Effector memory CD8-positive, alpha-beta T cell (primary cell): ENCODE measurements around the gene EGFL6.
"Not testable (repeated sequence)": the region's sequence is repeated elsewhere in the genome, so short reads cannot be mapped to it uniquely, and the experiment has no call there.

Experiments
- ATAC-seq: fragments of 150-1000 bp; cut with Tn5 transposase; replicated peaks from 2 replicates; pipeline ENCODE4 v1.10.0; 2021; ENCODE audit warnings: mild to moderate bottlenecking, moderate library complexity
- DNase-seq, 3 experiments: peaks; one replicate each; pipeline ENCODE4 v3.0.0; 2021
- H3K27ac Mint-ChIP-seq, 2 donors: one replicate each; pipeline ENCODE4 v1.8.0; 2022; ENCODE audit warnings: mild to moderate bottlenecking in 2 of 2, mixed read lengths in 2 of 2, moderate library complexity in 2 of 2
- H3K27me3 Mint-ChIP-seq, 2 donors: one replicate each; pipeline ENCODE4 v1.8.0; 2022; ENCODE audit warnings: mixed read lengths in 2 of 2
- H3K36me3 Mint-ChIP-seq: one replicate; pipeline ENCODE4 v1.8.0; 2022; ENCODE audit warnings: mild to moderate bottlenecking, moderate library complexity, mixed read lengths; ENCODE audit not compliant: insufficient read depth
- H3K4me1 Mint-ChIP-seq, 2 donors: one replicate each; pipeline ENCODE4 v1.8.0; 2022; ENCODE audit warnings: low read depth in 2 of 2, mixed read lengths in 2 of 2
- H3K4me3 Mint-ChIP-seq, 2 donors: one replicate each; pipeline ENCODE4 v1.8.0; 2022; ENCODE audit warnings: mild to moderate bottlenecking in 2 of 2, mixed read lengths in 2 of 2, moderate library complexity in 2 of 2
- H3K9me3 Mint-ChIP-seq, 2 donors: one replicate each; pipeline ENCODE4 v1.8.0; 2022; ENCODE audit warnings: mixed read lengths in 2 of 2

The EGFL6 gene

GRCh38 chrX:13607331-13607995 is 38.1 kb downstream of the EGFL6 start:
- no peak for DNase-seq
- Mint-ChIP-seq H3K9me3 (no peaks in the 10 kb centered on the region), H3K27me3 (no peaks in the 10 kb centered on the region)

GRCh38 chrX:13607996-13608365 is 38.6 kb downstream of the EGFL6 start:
- no peak for DNase-seq
- H3K4me3 Mint-ChIP-seq = no peak overlapping the region
- no peaks in the 10 kb centered on the region for H3K9me3 Mint-ChIP-seq
- H3K27me3 Mint-ChIP-seq = no peaks in the 10 kb centered on the region
- ATAC-seq = no peak
- H3K27ac Mint-ChIP-seq = no peak overlapping the region
- H3K36me3 Mint-ChIP-seq = no peaks in the 10 kb centered on the region
- no peaks in the 10 kb centered on the region for H3K4me1 Mint-ChIP-seq

More at GRCh38 chrX:13607331-13607995, 38.1 kb downstream of the EGFL6 start:
- Mint-ChIP-seq H3K4me3 (no peak overlapping the region), H3K27ac (no peak overlapping the region), H3K4me1 (no peaks in the 10 kb centered on the region), H3K36me3 (no peaks in the 10 kb centered on the region)
- no peak for ATAC-seq

GRCh38 chrX:13614154-13614553 is 44.8 kb downstream of the EGFL6 start:
- Mint-ChIP-seq H3K27ac (no peak overlapping the region), H3K4me1 (no peaks in the 10 kb centered on the region), H3K9me3 (no peaks in the 10 kb centered on the region), H3K36me3 (no peaks in the 10 kb centered on the region), H3K27me3 (no peaks in the 10 kb centered on the region), H3K4me3 (no peak overlapping the region)
- DNase-seq = no peak
- ATAC-seq = no peak

- H3K4me1 Mint-ChIP-seq = no peaks in the 10 kb centered on the region
- no peak for DNase-seq
- no peaks in the 10 kb centered on the region for H3K9me3 Mint-ChIP-seq
- H3K4me3 Mint-ChIP-seq = no peak overlapping the region
- H3K27ac Mint-ChIP-seq = no peak overlapping the region
- no peak for ATAC-seq
- H3K36me3 Mint-ChIP-seq = no peaks in the 10 kb centered on the region
- H3K27me3 Mint-ChIP-seq = no peaks in the 10 kb centered on the region
Measured at GRCh38 chrX:13620207-13620606, 50.8 kb downstream of the EGFL6 start.

GRCh38 chrX:13622401-13622964 is 53.1 kb downstream of the EGFL6 start:
- no peaks in the 10 kb centered on the region for H3K9me3 Mint-ChIP-seq
- H3K27me3 Mint-ChIP-seq = no peaks in the 10 kb centered on the region
- H3K4me1 Mint-ChIP-seq = no peaks in the 10 kb centered on the region
- DNase-seq (no peak), ATAC-seq (no peak)
- no peaks in the 10 kb centered on the region for H3K36me3 Mint-ChIP-seq
- no peak overlapping the region for H3K4me3 Mint-ChIP-seq
- no peak overlapping the region for H3K27ac Mint-ChIP-seq

GRCh38 chrX:13627306-13627705 is 57.9 kb downstream of the EGFL6 start:
- no peaks in the 10 kb centered on the region for H3K9me3 Mint-ChIP-seq
- no peak overlapping the region for H3K27ac Mint-ChIP-seq

GRCh38 chrX:13637224-13637623 is 67.8 kb downstream of the EGFL6 start:
- Mint-ChIP-seq H3K27me3 (peaks cover 0 to 14% of the 10 kb centered on the region in 2 donors), H3K9me3 (peaks cover 10 to 15% of the 10 kb centered on the region in 2 donors)
- not testable (repeated sequence) for DNase-seq, H3K4me3 Mint-ChIP-seq, H3K27ac Mint-ChIP-seq, H3K36me3 Mint-ChIP-seq, H3K4me1 Mint-ChIP-seq, ATAC-seq

More at GRCh38 chrX:13627306-13627705, 57.9 kb downstream of the EGFL6 start:
- ATAC-seq (no peak), DNase-seq (no peak)
- no peaks in the 10 kb centered on the region for H3K4me1 Mint-ChIP-seq
- no peaks in the 10 kb centered on the region for H3K36me3 Mint-ChIP-seq
- no peaks in the 10 kb centered on the region for H3K27me3 Mint-ChIP-seq
- no peak overlapping the region for H3K4me3 Mint-ChIP-seq

GRCh38 chrX:13638021-13638420 is 68.6 kb downstream of the EGFL6 start:
- ATAC-seq = no peak
- H3K4me3 Mint-ChIP-seq = no peak overlapping the region
- H3K27ac Mint-ChIP-seq = no peak overlapping the region
- H3K27me3 Mint-ChIP-seq = peaks cover 0 to 14% of the 10 kb centered on the region in 2 donors
- DNase-seq = no peak
- H3K9me3 Mint-ChIP-seq = peaks cover 10 to 15% of the 10 kb centered on the region in 2 donors
- H3K36me3 Mint-ChIP-seq = no peaks in the 10 kb centered on the region
- H3K4me1 Mint-ChIP-seq = no peaks in the 10 kb centered on the region

- peaks cover 10 to 15% of the 10 kb centered on the region in 2 donors for H3K9me3 Mint-ChIP-seq
- peaks cover 0 to 14% of the 10 kb centered on the region in 2 donors for H3K27me3 Mint-ChIP-seq
- no peak overlapping the region for H3K4me3 Mint-ChIP-seq
- H3K4me1 Mint-ChIP-seq = no peaks in the 10 kb centered on the region
- ATAC-seq = no peak
- DNase-seq = no peak
- no peaks in the 10 kb centered on the region for H3K36me3 Mint-ChIP-seq
- no peak overlapping the region for H3K27ac Mint-ChIP-seq
Measured at GRCh38 chrX:13638826-13639225, 69.4 kb downstream of the EGFL6 start.

GRCh38 chrX:13641684-13642083 is 72.3 kb downstream of the EGFL6 start:
- not testable (repeated sequence) for H3K27ac Mint-ChIP-seq, ATAC-seq, DNase-seq, H3K4me3 Mint-ChIP-seq, H3K4me1 Mint-ChIP-seq, H3K9me3 Mint-ChIP-seq, H3K27me3 Mint-ChIP-seq, H3K36me3 Mint-ChIP-seq

GRCh38 chrX:13645464-13646153 is 76.2 kb downstream of the EGFL6 start:
- Mint-ChIP-seq H3K27me3 (no peaks in the 10 kb centered on the region), H3K36me3 (no peaks in the 10 kb centered on the region), H3K9me3 (no peaks in the 10 kb centered on the region), H3K4me1 (peaks cover 8 to 10% of the 10 kb centered on the region in 2 donors), H3K27ac (peak overlapping the region in 1 of 2 donors; percentile 94), H3K4me3 (no peak overlapping the region)
- DNase-seq (no peak), ATAC-seq (no peak)

- ATAC-seq (no peak), DNase-seq (peak in 2 of 3 experiments; percentile 3 to 11)
- Mint-ChIP-seq H3K36me3 (no peaks in the 10 kb centered on the region), H3K27ac (peak overlapping the region in 1 of 2 donors; percentile 94), H3K4me3 (no peak overlapping the region), H3K9me3 (no peaks in the 10 kb centered on the region), H3K27me3 (no peaks in the 10 kb centered on the region), H3K4me1 (peaks cover 8 to 10% of the 10 kb centered on the region in 2 donors)
Measured at GRCh38 chrX:13646154-13646549, 76.8 kb downstream of the EGFL6 start.

GRCh38 chrX:13647709-13648212 is 78.4 kb downstream of the EGFL6 start:
- ATAC-seq (peak; percentile 96), DNase-seq (peak; percentile 43 to 51 (median 50))
- Mint-ChIP-seq H3K27me3 (no peaks in the 10 kb centered on the region), H3K36me3 (no peaks in the 10 kb centered on the region), H3K4me1 (peaks cover 8 to 14% of the 10 kb centered on the region in 2 donors), H3K27ac (peak overlapping the region; percentile 70 to 94), H3K9me3 (no peaks in the 10 kb centered on the region), H3K4me3 (peak overlapping the region; percentile 33 to 54)

GRCh38 chrX:13648336-13648735 is 78.9 kb downstream of the EGFL6 start:
- Mint-ChIP-seq H3K27ac (peak overlapping the region in 1 of 2 donors; percentile 94), H3K4me1 (peaks cover 8 to 14% of the 10 kb centered on the region in 2 donors)
- not testable (repeated sequence) for H3K36me3 Mint-ChIP-seq, H3K27me3 Mint-ChIP-seq, DNase-seq, ATAC-seq, H3K4me3 Mint-ChIP-seq, H3K9me3 Mint-ChIP-seq
